Activated T-cell treated with anti-CD3 and anti-CD28 coated beads for 48 hours (primary cell): ENCODE results near the gene S100A6.
A peak's percentile ranks its signal among the peaks of the same experiment; 100 is the strongest.

Experiments
- DNase-seq: peaks from one replicate; pipeline ENCODE4 v3.0.0-alpha.2; 2020; ENCODE audit warnings: low read depth

The S100A6 gene

DNA sequence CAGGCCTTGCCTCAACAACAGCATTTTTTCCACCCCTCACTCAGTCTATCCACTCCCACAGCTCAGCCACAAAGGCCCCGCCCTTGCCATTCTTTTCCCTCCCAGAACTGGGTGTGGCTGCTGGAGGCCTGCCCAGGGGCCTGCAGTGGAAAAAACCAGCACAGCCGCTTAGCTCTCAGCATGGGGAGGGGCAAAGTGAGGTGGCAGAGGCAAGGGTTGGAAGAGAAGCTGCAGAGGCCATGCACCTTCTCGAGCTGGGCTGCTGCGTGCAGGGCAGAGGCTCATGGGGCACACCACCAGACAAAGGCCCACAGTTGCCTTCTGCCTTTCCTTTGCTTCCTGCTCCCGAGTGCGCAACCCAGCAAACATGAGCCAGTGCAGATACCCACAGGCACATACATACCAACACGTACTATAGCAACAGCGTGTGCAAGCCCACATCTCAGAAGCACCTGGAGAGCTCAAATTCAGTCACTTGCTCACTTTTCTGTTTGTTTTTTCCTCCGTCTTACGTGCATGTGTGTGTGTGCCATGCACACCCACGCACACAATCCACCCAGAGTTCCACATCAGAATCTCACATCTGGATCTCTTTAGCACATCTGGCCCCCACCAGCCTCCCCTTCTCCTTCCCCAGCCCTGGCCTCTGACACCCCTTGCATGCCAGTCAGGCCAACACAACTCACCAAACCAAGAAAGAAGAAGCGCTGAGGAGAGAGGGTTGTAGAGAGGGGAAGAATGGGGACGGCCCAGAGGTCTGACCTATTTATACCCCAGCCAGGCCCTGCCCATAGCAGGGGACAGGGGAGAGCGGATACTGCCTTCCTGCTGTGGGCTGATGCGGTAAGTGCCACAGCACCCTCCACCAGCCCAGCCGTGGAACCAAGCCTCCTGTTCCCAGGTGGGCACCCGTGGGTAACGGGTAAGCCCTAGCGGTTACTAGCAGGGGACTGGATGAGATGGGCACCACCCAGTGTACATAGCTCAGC lies 9.6 kb upstream of the S100A6 start, which contains the start of gene S100A4:
Gene S100A4, minus strand, starts transcription at position 740 of the 989 bp plus-strand sequence. CDS start 1,012 bp downstream, outside the sequence.
- DNase-seq, result peak; percentile 93

DNA sequence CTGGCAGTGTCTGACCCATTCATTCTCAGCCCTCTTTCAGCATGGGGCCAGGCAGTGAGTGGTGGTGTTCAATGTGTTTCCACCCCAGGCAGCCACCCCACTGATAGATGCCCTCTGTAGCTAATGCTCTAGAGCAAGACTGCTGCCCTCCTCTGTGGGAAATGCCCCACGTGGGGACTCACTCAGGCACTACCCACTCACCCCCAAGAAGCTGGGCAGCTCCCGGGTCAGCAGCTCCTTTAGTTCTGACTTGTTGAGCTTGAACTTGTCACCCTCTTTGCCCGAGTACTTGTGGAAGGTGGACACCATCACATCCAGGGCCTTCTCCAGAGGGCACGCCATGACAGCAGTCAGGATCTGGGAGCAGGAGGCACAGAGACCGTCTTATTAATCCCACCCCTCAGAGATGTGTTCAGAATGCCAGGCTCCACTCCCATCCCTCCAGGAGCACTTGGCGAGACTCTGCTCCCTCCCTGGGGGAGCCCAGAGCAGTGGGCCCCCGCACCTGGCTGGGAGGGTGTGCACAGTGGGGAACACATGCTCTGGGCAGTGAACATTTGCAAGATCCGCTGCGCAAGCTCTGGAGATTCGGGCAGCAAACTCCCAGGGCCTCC lies 8.8 kb upstream of the S100A6 start:
- DNase-seq, result no peak

DNA sequence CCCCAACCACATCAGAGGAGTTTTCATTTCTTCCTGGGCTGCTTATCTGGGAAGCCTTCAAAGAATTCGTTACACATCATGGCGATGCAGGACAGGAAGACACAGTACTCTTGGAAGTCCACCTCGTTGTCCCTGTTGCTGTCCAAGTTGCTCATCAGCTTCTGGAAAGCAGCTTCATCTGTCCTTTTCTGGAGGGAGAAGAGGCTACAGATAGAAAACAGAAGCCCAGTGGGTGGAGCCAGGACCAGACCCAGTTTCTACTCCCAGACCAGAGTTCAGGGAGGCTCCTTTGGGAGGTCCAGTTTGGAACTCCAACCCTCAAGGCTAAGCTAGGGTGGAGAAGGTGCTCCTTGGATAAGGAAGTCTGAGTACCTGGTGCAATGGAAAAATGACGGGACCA lies 7.9 kb upstream of the S100A6 start:
- DNase-seq, result no peak

GRCh38 chr1:153542956-153543711 lies 7.3 kb upstream of the S100A6 start:
- DNase-seq, result no peak

- DNase-seq, result no peak
Observed at GRCh38 chr1:153541641-153542590, 6.1 kb upstream of the S100A6 start.

GRCh38 chr1:153540394-153541361 lies 4.9 kb upstream of the S100A6 start, which contains the start of gene S100A5:
Gene S100A5 (minus strand): TSS chr1:153540934. CDS start chr1:153540191, 743 bp downstream.
- no peak for DNase-seq

DNA sequence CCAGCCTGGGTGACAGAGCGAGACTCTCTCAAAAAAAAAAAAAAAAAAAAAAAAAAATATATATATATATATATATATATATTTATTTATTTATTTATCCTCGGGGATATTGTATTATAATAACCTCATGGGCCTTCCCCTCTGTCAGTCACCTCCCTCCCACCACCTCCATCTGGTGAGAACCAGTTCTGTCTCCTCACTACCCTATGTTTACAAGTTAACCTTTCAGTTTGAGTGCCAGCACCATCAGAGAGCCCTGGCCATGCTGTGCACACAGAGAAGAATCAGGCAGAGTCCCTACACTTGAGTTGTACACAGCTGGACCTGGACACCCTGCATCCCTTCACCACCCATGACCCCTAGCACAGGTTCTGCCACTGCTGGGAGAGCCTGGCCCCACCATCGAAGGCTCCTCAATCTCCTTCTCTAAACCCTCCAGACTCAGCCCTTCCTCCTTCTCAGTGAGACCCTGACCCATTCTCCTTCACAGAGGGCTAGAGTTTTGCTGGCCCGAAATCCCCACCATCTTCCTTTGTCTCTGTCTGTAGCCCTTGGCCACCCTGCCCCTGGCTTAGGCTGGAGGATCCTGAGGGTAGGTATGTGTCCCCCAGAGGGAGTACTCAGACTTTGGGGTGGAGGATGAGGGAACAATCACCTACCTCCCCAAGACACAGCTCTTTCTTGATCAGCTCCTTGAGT lies 3.8 kb upstream of the S100A6 start:
- DNase-seq, result no peak

DNA sequence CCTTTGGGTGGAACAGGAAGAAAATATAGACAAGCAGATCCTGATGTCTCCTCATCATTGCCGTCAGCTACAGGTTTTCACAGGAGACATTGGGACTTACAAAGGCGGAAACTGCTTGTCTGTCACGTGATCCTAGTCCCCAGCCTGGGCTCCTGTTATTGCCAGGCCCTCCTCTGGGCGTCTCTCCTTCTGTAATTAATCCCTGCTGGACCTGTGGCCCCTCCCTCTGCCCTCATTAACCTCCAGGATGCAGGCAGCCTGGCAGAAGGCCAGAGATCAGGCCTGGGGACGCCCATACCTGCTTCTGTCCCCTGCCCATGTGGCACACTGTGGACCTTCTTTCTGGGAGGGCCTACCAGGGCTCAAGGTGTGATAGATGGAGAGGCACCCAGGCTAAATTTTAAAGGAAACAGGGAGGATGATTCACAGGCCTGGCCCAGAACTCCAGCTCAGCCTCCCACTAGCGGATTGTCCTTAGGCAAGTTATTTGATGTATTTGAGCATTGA lies 2.6 kb upstream of the S100A6 start:
- no peak for DNase-seq

DNA sequence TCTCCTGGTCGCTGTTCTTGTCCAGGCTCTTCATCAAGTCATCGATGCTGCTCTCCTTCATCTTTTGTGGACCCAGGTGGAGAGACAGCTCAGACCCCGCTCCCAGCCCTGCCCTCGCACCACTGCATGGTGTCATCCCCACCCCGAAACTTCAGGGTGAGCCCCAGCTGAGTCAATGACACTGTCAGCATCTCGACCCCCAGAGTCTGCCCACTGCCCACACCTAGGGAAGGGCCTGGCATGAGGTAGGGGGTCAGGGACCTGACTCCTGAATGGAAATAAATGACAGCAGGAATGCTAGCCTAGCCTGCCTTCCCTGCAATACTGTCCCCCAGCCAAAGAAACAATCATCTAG lies 1.6 kb upstream of the S100A6 start:
- no peak for DNase-seq

DNA sequence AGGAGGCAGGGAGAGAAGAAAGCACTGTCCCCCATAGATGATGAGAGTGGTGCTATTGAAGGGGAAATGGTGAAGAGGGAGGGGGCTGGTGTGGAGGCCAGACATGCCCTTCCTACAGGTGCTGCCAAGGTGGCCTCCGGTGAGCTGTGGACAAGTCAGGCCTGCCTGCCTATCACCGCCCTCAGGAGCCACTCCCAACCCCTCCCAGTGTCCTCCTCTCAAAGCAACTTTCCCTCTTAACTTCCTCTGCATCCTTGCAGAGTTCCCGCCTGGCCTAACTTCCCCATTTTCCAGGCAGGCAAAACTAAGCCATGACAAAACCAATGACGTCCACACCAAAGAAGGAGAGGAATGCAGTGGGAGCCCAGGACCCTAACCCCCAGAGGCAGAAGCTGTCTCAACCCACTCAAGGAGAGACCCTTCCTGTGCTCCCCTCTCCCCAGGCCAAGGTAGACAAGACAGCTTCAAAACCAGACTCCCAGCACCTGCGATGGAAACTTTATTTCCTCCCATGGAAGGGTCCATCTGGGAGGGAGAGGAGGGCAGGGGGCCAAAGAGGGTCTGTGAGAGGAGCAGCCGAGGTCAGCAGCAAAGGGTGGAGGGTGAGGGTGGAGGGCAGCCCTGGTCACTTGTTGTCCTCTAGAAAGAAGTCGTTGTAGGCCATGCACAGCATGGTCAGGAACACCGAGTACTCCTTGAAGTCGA lies 1.0 kb upstream of the S100A6 start:
- DNase-seq, result no peak

DNA sequence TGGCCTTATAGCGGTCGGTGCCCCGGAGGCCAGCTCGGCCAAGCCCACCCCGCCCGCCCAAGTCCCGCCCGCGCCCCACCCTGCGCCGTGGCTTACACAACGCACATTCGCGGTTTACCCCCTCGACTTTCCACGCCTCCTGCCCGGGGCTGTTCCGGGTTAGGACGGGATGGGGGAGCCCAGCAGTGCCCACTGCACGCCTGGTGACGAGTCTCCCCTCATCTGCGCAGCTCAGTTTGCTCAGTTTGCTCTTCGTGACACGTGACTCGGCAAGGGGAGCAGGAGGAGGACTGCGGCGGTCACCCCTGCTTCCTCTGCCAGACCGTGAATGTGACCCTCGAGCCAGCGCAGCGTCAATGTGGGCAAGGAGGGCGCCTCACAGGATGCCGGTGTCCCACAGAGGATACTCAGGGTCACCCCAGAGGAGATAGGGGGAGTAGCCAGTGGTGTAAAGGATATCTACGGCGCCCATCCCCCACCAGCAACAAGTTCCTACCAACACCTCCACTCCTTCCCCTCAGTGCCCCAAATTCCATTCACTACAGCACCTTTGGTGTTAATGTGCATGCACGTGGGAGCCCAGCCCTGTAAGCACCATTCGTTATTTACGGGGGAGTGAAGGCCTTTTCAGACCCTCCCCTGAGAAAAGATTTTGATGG lies 350 bp upstream of the S100A6 start:
- DNase-seq, result peak; percentile 75

- no peak for DNase-seq
Observed at GRCh38 chr1:153534925-153535241, 908 bp downstream of the S100A6 start.

GRCh38 chr1:153534226-153534924 lies 1.4 kb downstream of the S100A6 start:
- no peak for DNase-seq

GRCh38 chr1:153533689-153534201 lies 2.0 kb downstream of the S100A6 start:
- no peak for DNase-seq

DNA sequence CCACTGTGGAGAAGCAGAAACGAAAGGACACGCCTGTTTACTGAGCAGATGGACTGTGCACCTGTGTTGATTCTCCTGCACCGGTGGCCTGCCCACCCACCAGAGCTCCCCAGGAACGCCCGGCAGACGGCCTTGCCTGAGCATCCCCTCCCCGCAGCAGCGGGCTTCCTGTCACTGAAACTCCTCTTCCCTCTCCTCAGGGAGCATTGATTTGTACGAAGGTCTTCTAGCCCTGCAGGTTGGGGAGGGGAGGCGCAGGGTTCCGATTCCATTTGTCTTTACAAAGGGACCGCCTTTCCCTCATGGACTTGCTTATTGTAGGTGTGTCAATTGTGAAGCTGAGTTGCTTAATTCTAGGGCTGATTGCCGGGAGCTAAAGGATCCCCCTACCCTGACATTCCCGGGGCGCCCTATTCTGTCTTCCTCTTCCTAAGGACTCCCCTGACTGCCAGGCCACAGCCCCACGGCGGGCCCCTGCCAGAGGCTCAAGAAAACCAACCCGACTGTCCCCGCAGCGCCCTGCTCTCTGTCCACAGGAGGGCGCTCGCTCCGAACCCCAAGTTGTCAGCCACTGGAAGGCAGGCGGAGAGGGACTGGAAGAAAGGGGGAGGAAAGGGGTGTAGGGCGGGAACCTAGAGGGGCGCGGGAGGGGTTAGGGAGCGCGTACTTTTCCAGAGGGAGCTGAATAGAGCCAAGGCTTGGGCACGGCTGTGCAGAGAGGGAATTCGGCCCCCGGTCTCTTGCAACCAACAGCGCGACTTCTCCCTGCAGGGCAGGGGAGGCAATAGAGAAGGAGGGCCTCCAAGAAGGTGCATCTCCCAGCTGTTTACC lies 2.8 kb downstream of the S100A6 start:
- DNase-seq, result peak; percentile 79

DNA sequence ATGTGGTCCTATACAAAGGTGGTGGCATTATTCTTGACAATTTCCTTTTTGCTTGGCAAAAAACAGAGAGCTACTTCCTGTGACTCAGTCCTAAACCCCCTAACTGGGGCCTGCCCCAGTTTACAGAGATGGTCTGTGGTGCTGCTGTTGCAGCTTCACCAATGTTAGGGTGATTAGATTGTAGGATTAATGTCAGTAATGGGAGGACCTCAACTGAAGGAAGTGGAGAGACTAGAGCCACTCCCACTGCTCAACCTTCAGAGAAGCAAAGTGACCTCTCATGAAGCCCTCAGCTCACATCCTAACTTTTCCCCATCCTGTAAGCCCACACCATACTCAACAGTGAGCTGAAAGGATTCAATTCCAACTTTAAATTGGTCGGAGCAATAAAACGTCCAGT lies 3.6 kb downstream of the S100A6 start:
- no peak for DNase-seq
